GM10847 (cell line): Measurements from ENCODE around the gene ADAMTS9.

Experiments
- POLR2A ChIP-seq: IDR thresholded peaks from 2 replicates; pipeline ENCODE4 v1.6.1; 2011; ENCODE audit not compliant: insufficient read length; ENCODE audit errors: extremely low read depth

Gene ADAMTS9

GRCh38 chr3:64556046-64556445, 131.8 kb downstream of the ADAMTS9 start:
- no peak for TF ChIP-seq POLR2A

GRCh38 chr3:64555351-64555750, 132.4 kb downstream of the ADAMTS9 start:
- no peak for TF ChIP-seq POLR2A

GRCh38 chr3:64554096-64554920, 133.5 kb downstream of the ADAMTS9 start:
- no peak for TF ChIP-seq POLR2A

GRCh38 chr3:64552966-64553365, 134.8 kb downstream of the ADAMTS9 start:
- no peak for TF ChIP-seq POLR2A

GRCh38 chr3:64552160-64552559, 135.6 kb downstream of the ADAMTS9 start:
- TF ChIP-seq POLR2A = no peak

- no peak for TF ChIP-seq POLR2A
Observed at GRCh38 chr3:64551697-64552096, 136.1 kb downstream of the ADAMTS9 start.

GRCh38 chr3:64550745-64551144, 137.1 kb downstream of the ADAMTS9 start:
- TF ChIP-seq POLR2A = no peak

- TF ChIP-seq POLR2A = no peak
Observed at GRCh38 chr3:64549869-64550268, 137.9 kb downstream of the ADAMTS9 start.

- TF ChIP-seq POLR2A = no peak
Observed at GRCh38 chr3:64548200-64548889, 139.5 kb downstream of the ADAMTS9 start.

- TF ChIP-seq POLR2A = no peak
Observed at GRCh38 chr3:64546856-64547255, 140.9 kb downstream of the ADAMTS9 start.

GRCh38 chr3:64541803-64542202, 146.0 kb downstream of the ADAMTS9 start:
- no peak for TF ChIP-seq POLR2A

GRCh38 chr3:64539451-64540196, 148.2 kb downstream of the ADAMTS9 start:
- TF ChIP-seq POLR2A = no peak

GRCh38 chr3:64536166-64536565, 151.6 kb downstream of the ADAMTS9 start:
- TF ChIP-seq POLR2A = no peak

- TF ChIP-seq POLR2A = no peak
Observed at GRCh38 chr3:64533617-64534317, 154.0 kb downstream of the ADAMTS9 start.

GRCh38 chr3:64530434-64531049, 157.3 kb downstream of the ADAMTS9 start:
- TF ChIP-seq POLR2A = no peak
